HUES48 (cell line): ENCODE results near the gene TMEM43.

Source experiments
- H3K27ac ChIP-seq: one replicate; pipeline ENCODE4 v1.7.0; 2013; ENCODE audit warnings: low read depth, low read length, inconsistent platforms
- H3K27me3 ChIP-seq: 2 replicates; pipeline ENCODE4 v1.6.1; 2013; ENCODE audit warnings: mild to moderate bottlenecking, low read length; ENCODE audit not compliant: control insufficient read depth, insufficient read depth
- H3K36me3 ChIP-seq: 2 replicates; pipeline ENCODE4 v1.6.1; 2013; ENCODE audit warnings: low read length; ENCODE audit not compliant: control insufficient read depth, insufficient read depth
- H3K4me1 ChIP-seq: 2 replicates; pipeline ENCODE4 v1.6.1; 2013; ENCODE audit warnings: mild to moderate bottlenecking, low read length; ENCODE audit not compliant: control insufficient read depth, insufficient read depth
- H3K4me3 ChIP-seq: 2 replicates; pipeline ENCODE4 v1.5.1; 2013; ENCODE audit warnings: mild to moderate bottlenecking, low read depth, low read length
- H3K9ac ChIP-seq: 2 replicates; pipeline ENCODE4 v1.6.1; 2013; ENCODE audit warnings: mild to moderate bottlenecking, low read depth, low read length, moderate library complexity
- H3K9me3 ChIP-seq: 2 replicates; pipeline ENCODE4 v1.6.1; 2013; ENCODE audit warnings: low read length; ENCODE audit not compliant: control insufficient read depth, insufficient read depth

The TMEM43 gene

DNA sequence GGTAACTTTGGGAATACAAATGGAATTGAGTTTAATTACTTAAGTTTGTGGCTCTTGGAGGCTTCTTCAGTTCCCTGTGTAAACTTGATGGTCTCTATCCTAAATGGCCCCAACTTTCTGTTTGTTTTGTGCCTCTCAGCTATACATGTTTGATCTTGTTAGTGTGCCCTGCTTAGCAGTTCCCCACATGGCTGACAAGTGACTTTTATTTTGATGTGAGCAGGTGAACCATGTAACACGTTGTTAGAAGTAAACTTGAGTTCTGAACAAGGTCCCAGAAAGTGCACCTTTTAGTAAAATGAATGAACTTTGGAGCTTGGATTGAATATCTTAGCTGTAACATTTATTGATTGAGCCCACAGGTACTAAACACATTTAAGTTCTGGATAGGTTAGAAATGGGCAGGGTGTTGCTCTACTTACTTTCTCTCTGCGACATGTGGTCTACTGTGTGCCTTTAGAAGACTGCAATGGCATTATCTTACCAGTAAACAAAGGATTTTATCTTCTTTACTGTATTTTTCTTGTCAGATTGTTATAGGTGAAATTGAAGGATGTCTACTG, 58.2 kb downstream of the TMEM43 start:
- H3K4me3 ChIP-seq = no peak overlapping the region
- H3K27ac ChIP-seq = no peak overlapping the region
- H3K4me1 ChIP-seq = peaks cover 7% of the 10 kb centered on the region; the same call in 1 of the 2 replicates
- H3K9ac ChIP-seq = no peak overlapping the region
- no peaks in the 10 kb centered on the region for H3K27me3 ChIP-seq
- H3K9me3 ChIP-seq = no peaks in the 10 kb centered on the region
- H3K36me3 ChIP-seq = peaks cover 67% of the 10 kb centered on the region

DNA sequence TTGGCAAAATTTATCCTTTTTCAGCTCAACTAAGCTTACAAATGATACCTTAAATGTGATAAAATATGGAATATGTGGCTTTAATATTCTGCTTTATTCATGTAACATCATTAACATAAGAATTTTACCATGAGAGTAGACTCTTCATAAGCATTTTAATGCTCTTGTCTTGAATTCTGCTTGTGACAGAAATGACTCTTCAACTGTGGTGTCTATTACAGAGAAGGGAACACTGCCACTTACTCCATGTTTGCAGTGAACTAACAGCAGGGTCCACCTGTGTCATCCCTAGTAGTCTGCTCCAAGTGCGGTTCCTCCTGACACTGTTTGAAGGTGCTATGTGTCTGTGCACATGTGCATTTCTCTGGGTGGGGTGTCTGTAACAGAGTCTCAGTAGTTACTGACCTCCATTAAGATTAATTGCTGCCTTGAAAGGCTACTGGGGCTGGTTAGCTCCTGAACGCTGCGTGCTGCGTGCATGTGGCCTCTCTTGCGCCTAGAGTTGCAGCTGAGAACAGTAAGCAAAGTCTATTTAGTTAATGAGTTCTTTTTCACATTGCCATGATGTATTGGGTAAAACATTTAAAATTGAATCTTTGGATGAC, 62.1 kb downstream of the TMEM43 start:
- Histone ChIP-seq H3K9me3 (no peaks in the 10 kb centered on the region), H3K9ac (no peak overlapping the region), H3K4me1 (no peaks in the 10 kb centered on the region), H3K4me3 (no peak overlapping the region), H3K27ac (no peak overlapping the region), H3K36me3 (peaks cover 59% of the 10 kb centered on the region), H3K27me3 (no peaks in the 10 kb centered on the region)

DNA sequence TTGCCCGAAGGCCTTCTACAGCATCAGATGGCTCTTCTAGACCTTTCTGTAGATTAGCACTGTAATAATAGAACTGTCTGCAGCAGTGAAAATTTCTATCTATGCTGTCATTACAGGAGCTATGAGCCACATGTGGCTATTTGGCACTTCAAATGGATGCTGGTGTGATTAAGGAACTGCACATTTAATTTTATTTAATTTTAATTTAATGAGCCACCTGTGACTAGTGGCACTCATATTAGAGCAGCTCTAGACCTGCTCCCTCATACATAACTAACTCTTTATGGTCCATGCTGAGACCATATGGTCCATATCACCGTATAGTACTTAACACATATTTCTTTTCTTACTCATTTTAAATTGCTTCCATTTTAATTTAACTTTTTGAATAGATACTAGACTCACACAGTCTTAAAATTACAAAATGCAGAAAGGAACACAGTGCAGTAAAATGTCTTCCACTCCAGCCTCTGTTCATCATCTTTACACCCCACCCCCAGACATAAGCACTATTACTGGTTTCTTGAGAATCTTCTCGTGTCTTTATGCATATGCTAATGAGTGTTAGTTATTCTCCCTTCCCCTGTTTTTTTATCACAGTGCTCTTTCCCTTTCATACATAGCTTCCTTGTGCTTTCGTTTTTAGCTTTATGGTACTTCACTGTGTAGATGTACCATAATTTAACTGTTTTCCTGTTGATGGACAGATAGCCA, 63.3 kb downstream of the TMEM43 start:
- Histone ChIP-seq H3K4me1 (no peaks in the 10 kb centered on the region), H3K9me3 (no peaks in the 10 kb centered on the region), H3K36me3 (peaks cover 47% of the 10 kb centered on the region)

More for the DNA sequence above, 63.3 kb downstream of the TMEM43 start:
- H3K27me3 ChIP-seq = no peaks in the 10 kb centered on the region
- no peak overlapping the region for H3K9ac ChIP-seq
- H3K27ac ChIP-seq = no peak overlapping the region
- H3K4me3 ChIP-seq = no peak overlapping the region
